Measurements from ENCODE around the gene PHF13. TPM values are rescaled to one million over a fixed set of nuclear protein-coding genes. Genes with fewer than 3 reads are reported as not detected.

PHF13 gene
- total and polyA plus RNA-seq, 10 of the 15 experiments (the other 5 are each of a cell fraction or from before 2014, with no cell fraction given), result 0.87 to 15.4 (median 5.1) TPM

GRCh38 chr1:6580119-6580592 lies 33.4 kb upstream of the PHF13 start (continued):
- no peak for TF ChIP-seq SMAD1 (IDR thresholded peaks at IDR 0.05; ENCODE audit: low read depth, partially characterized antibody)
- TF ChIP-seq BMI1 (IDR thresholded peaks at IDR 0.05; ENCODE audit: borderline replicate concordance), result no peak
- no peak for TF ChIP-seq ZNF622 (IDR thresholded peaks at IDR 0.05)
- no peak for TF ChIP-seq ZBTB4 (CRISPR knock-in tag; IDR thresholded peaks at IDR 0.05)
- TF ChIP-seq POLR2A (IDR thresholded peaks at IDR 0.05; ENCODE audit: low read depth, low read length), result no peak; the same call in 1 of the 2 replicates
- TF ChIP-seq, protein P1, sequence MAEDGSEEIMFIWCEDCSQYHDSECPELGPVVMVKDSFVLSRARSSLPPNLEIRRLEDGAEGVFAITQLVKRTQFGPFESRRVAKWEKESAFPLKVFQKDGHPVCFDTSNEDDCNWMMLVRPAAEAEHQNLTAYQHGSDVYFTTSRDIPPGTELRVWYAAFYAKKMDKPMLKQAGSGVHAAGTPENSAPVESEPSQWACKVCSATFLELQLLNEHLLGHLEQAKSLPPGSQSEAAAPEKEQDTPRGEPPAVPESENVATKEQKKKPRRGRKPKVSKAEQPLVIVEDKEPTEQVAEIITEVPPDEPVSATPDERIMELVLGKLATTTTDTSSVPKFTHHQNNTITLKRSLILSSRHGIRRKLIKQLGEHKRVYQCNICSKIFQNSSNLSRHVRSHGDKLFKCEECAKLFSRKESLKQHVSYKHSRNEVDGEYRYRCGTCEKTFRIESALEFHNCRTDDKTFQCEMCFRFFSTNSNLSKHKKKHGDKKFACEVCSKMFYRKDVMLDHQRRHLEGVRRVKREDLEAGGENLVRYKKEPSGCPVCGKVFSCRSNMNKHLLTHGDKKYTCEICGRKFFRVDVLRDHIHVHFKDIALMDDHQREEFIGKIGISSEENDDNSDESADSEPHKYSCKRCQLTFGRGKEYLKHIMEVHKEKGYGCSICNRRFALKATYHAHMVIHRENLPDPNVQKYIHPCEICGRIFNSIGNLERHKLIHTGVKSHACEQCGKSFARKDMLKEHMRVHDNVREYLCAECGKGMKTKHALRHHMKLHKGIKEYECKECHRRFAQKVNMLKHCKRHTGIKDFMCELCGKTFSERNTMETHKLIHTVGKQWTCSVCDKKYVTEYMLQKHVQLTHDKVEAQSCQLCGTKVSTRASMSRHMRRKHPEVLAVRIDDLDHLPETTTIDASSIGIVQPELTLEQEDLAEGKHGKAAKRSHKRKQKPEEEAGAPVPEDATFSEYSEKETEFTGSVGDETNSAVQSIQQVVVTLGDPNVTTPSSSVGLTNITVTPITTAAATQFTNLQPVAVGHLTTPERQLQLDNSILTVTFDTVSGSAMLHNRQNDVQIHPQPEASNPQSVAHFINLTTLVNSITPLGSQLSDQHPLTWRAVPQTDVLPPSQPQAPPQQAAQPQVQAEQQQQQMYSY (CRISPR knock-in tag; IDR thresholded peaks at IDR 0.05), result no peak
- TF ChIP-seq IKZF2 (IDR thresholded peaks at IDR 0.05), result no peak
- TF ChIP-seq JUNB (IDR thresholded peaks at IDR 0.05), result no peak
- no peak for TF ChIP-seq HCFC1 (IDR thresholded peaks at IDR 0.05; ENCODE audit: low read length)
- TF ChIP-seq ZNF24 (IDR thresholded peaks at IDR 0.05), result peak; percentile 9; the same call in 1 of the 2 replicates
- TF ChIP-seq USF1 (IDR thresholded peaks at IDR 0.05; ENCODE audit: borderline replicate concordance, extremely low read length, insufficient read depth, low read depth, low read length), result no peak
- TF ChIP-seq, protein P2, sequence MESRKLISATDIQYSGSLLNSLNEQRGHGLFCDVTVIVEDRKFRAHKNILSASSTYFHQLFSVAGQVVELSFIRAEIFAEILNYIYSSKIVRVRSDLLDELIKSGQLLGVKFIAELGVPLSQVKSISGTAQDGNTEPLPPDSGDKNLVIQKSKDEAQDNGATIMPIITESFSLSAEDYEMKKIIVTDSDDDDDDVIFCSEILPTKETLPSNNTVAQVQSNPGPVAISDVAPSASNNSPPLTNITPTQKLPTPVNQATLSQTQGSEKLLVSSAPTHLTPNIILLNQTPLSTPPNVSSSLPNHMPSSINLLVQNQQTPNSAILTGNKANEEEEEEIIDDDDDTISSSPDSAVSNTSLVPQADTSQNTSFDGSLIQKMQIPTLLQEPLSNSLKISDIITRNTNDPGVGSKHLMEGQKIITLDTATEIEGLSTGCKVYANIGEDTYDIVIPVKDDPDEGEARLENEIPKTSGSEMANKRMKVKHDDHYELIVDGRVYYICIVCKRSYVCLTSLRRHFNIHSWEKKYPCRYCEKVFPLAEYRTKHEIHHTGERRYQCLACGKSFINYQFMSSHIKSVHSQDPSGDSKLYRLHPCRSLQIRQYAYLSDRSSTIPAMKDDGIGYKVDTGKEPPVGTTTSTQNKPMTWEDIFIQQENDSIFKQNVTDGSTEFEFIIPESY (IDR thresholded peaks at IDR 0.05), result no peak
- TF ChIP-seq YY1 (IDR thresholded peaks at IDR 0.05; ENCODE audit: low read depth, low read length), result peak; percentile 87
- no peak for TF ChIP-seq NFYB (IDR thresholded peaks at IDR 0.05; ENCODE audit: insufficient read depth, low read depth, low read length)
- TF ChIP-seq NRF1 (conservative IDR thresholded peaks at IDR 0.05; ENCODE audit: low read depth, low read length), result no peak
- TF ChIP-seq, protein P3, sequence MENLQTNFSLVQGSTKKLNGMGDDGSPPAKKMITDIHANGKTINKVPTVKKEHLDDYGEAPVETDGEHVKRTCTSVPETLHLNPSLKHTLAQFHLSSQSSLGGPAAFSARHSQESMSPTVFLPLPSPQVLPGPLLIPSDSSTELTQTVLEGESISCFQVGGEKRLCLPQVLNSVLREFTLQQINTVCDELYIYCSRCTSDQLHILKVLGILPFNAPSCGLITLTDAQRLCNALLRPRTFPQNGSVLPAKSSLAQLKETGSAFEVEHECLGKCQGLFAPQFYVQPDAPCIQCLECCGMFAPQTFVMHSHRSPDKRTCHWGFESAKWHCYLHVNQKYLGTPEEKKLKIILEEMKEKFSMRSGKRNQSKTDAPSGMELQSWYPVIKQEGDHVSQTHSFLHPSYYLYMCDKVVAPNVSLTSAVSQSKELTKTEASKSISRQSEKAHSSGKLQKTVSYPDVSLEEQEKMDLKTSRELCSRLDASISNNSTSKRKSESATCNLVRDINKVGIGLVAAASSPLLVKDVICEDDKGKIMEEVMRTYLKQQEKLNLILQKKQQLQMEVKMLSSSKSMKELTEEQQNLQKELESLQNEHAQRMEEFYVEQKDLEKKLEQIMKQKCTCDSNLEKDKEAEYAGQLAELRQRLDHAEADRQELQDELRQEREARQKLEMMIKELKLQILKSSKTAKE (IDR thresholded peaks at IDR 0.05; ENCODE audit: low read depth, poor library complexity, severe bottlenecking), result no peak
